Left cardiac atrium (tissue), 4 donors: ENCODE results near the gene GAR1. TPM values are rescaled to one million over a fixed set of nuclear protein-coding genes. Genes with fewer than 3 reads are reported as not detected.
A peak's percentile ranks its signal among the peaks of the same experiment; 100 is the strongest.
"Not testable (repeated sequence)": the region's sequence is repeated elsewhere in the genome, so short reads cannot be mapped to it uniquely, and the experiment has no call there.

ENCODE experiments used
- ATAC-seq, 2 donors: fragments of 200-7000 bp; cut with Tn5 transposase; one replicate each; pipeline ENCODE4 v1.9.1; 2020; ENCODE audit warnings: mild to moderate bottlenecking in 2 of 2, moderate library complexity in 2 of 2
- DNase-seq: peaks from one replicate; pipeline ENCODE4 v3.0.0-alpha.2; 2020
- intact Hi-C, 2 donors: fragments of 100-400 bp; cut with DNase I; formaldehyde crosslinking; loops; one replicate each; pipeline versions ENCODE4 v1.14.1 to v1.15.1; 2022 to 2023
- long read RNA-seq: library from polyadenylated mRNA; unstranded; transcript quantifications from one replicate; pipeline ENCODE4 v2.0.0, GENCODE V29; 2021
- total RNA-seq, 2 donors: library from RNA; stranded (reverse); fragmentation: NEBNext Ultra II Directional; extraction: Animal tissue kit (Norgen Biotek cat#: 25700); gene quantifications; one replicate each; pipeline ENCODE4 v1.2.1, GENCODE V29; 2021
- donor health status: DM: no; HTN: yes; CAD: no.
- donor health status: DM: no; HTN: yes; CAD: no; lungs with severe emphysema.
- donor health status: DM: yes; HTN: yes; CAD: no.
- donor health status: Dilated cardiomyopathy.

Gene GAR1
- 10 to 100 TPM in 1 of 2 donors, 1 to 10 TPM in 1; 9.6 to 12.0 TPM for total RNA-seq
- long read RNA-seq, partial matches to known transcripts: 1 of 3 reads
- long read RNA-seq, other reads (novel, unspliced or antisense): 1 of 3 reads

DNA sequence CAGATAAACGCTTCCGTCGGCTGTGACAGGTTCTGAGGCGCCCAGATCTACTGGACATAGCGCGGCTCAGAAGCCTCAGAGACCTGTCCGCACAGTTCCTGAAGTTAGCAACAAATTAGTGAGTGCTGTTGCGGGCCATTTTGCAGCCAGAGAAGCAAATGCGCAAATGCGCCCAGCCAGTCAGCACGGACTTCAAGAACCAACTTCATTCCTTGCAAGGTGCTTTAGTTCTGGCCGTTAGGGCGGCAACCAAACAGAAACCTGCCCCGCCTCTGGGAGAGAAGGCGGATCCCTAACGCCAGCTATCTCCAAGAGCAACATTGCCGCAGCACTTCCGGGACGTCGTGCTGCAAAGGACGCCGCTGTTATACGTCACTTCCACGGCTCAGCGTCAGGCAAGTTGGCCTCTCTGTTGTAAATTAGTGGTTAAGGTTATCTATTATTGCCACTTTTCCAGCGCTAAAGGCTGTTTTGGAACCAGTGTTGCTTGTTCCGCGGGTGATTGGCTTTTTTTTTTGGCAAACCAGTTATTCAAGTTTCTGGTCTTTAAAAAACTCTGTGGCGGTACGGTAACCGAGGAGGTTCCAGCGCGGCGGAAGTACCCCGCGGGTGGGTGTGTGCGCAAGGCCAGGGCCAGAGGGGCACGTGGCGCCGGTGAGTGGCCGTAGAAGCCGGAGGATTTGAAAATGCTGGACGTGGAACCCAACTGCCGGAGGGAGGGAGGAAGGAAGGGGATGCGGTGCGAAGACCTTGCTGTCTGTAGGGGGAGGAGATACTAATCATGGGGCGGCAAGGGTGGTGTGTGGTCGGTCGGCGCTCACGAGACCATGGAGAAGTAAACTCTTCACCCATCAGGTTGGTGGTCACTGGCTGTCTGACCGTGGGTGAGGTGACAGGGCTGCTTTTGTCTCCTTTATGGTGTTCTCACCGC, at the start of gene GAR1:
TSS of gene GAR1 (plus strand) at position 612 of the 931 bp plus-strand sequence. CDS start 403 bp downstream, outside the sequence.
- peak; percentile 93 for DNase-seq
- peak; percentile 99 to 100 for ATAC-seq
- intact Hi-C loops: loop anchor here in 1 of 2 donors (5.0 to 10.0 kb wide), 2 partner anchors 111 to 393 kb away; partner anchors contain the start of gene CASP6

DNA sequence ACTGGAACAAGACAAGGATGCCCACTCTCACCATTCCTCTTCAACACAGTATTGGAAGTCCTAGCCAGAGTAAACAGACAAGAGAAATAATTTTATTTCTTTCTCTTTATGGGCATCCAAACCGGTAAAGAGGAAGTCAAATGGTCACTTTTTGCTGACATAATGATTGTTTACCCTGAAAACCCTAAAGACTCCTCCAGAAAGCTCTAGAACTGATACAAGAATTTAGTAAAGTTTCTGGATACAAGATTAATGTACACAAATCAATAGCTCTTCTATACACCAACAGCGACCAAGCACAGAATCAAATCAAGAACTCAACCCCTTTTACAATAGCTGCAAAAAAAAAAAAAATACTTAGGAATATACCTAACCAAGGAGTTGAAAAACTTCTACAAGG, 33.5 kb upstream of the GAR1 start:
- not testable (repeated sequence) for ATAC-seq, DNase-seq

DNA sequence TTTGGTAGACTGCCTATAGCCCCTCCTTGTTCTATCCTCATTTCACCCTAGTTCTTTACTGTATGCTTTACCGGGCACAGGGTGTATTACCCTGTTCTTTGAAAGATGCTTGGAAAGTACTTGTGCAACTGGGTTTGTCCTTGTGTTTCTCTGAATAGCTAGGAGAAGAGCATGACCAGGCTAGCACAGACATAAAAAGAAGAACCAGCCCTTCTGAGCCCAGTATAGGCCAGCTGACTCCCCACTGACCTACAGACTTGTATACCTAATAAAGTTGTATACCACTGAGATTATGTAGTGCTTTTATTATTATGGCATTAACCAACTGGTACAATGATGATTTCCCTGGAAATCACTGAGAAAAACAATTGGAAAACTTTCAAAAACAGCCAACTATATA, 28.7 kb upstream of the GAR1 start:
- no peak for ATAC-seq
- intact Hi-C loops: no loop called here

More for the DNA sequence above, 33.5 kb upstream of the GAR1 start:
- intact Hi-C loops: not testable (repeated sequence)

DNA sequence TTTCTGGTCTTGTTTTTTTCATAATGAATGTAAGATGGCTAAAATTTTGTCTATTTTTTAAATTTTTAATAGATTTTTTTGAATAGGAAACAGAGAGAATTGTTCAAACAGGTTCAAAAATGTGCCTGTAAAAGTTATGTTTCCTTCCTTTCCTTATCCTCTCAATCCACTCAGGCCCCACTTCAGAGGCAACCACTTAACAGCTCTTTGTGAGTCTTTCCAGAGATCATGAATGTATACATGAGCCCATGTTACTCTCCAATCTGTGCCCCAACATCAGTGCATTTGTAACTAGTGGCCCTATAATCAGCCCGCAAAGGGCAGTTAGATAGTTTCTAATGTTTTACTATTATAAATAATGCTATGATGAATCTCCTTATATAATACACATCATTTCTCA, 27.8 kb upstream of the GAR1 start:
- intact Hi-C loops: no loop called here
- no peak for ATAC-seq
- DNase-seq: no peak

More for the DNA sequence above, 28.7 kb upstream of the GAR1 start:
- DNase-seq: no peak

DNA sequence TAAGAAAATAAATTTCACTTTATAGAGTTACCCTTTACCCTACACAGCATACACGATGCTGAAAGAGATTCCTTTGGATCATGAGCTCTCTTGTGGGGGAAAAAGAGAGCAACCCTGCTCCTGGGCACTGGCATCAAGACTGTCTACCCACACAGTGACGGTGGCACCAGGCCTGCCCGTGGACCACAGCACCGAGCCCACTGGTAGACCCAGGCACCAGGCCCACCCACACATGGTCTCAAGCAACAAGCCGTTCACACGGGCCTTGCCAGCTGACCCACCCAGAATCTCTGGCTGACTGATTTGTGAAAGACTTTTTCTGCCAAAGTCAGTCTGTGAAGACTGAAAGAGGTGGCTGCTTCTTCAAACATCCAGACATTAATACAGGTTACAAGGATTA, 20.5 kb upstream of the GAR1 start:
- intact Hi-C loops: no loop called here
- DNase-seq (no peak), ATAC-seq (no peak)

DNA sequence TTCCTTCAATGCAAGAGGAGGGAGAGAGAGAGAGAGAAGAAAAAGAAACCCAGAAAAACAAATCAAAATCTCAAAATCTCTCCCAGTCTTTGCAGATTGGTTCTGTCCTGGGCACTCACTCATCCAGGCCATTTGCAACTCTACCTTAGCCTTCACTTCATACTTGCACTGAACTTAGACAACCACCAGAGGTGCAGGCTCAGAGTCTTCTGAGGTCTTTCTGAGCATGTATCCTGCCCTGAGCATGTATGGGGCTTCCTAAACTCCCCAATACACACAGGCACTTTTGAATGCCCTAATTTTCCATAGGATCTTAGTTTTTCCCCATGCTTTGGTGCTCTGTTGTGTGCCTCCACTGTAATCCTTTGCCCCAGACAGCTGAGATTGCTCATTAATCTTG, 16.7 kb upstream of the GAR1 start:
- intact Hi-C loops: no loop called here
- no peak for DNase-seq
- ATAC-seq: no peak

DNA sequence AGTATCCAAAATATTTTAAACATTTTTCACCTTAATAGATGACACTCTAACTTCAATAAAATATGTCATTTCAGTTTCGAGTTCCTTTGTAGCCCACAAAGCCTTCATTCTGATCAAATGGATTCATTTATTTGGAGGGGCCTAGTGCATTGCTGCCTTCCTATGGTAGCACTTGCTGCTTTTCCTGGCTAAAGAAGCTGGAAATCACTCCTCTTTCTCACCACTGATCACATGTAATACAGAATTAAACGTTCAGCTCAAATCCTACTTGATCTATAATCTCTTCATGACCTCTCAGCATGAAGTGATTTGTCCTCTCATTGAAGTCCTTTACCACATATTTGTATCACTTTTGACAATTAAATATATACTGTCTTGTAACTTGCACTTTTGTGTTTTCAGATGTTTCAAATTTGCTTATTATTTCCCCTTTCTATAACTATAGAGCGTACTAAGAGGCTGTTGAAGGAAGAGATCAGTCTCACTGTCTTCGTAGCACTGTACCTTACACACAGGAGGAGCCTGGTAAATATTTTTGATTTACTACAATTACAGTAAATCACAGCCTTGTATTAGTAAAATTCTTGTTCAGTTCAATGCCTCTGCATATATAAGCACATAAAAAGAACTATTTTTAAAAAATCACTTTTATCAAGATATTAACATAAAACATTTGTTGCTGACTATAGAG, 14.3 kb upstream of the GAR1 start:
- DNase-seq (no peak), ATAC-seq (peak in 1 of 2 donors; percentile 49)
- intact Hi-C loops: no loop called here

DNA sequence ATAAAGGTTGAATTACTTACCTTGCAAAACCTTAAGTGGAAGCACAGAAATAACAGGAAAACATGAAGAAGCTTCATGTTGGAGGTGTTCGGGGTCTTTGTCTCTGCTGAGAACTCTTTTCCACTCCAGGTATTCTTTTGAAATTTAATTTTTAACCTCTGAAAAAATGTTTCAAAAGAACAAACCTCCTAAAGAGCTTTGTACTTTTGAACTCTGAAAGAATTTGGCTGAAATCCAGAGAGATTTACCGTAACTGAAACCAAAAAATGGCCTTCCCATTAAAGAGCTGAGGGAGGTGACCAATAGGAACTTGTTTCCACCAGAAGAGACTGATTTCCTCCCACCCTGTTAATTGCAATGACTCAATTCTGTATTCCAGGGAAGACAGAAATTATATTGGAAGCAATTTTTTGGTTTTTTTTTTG, 13.7 kb upstream of the GAR1 start, which contains the start of gene CFI:
TSS of gene CFI (minus strand) at position 105 of the 425 bp plus-strand sequence. CDS start at position 77, 28 bp downstream.
- intact Hi-C loops: no loop called here
- ATAC-seq (peak in 1 of 2 donors; percentile 87), DNase-seq (no peak)

DNA sequence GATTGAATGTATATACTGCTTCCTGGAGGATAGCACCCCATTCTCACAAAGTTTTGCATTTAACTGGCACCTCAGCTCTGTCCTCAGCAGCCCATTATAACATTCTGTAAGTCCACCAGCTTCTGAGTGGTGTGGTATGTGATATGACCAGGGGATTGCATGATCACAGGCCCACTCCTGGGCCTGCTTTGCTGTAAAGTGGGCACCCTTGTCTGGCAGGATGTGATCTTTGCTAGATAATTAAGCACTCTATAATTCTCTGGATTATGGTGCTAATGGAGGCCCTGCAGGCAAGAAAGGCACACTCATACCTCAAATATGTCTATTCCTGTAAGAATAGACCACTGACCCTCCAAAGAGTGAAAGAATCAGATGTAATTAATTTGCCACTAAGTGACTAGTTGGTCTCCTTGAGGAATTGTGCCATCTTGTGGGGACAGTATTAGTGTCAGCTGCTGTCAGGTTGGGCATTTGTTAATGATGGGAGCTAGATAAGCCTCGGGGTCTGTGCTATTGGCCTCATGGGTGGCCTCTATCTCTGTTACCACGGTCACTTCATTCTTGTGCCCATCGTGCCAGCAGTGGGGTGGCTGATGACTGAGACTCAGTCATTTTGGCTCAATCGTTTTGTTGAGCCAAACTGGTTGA, 11.5 kb upstream of the GAR1 start:
- intact Hi-C loops: no loop called here
- no peak for DNase-seq
- peak in 1 of 2 donors; percentile 41 for ATAC-seq

DNA sequence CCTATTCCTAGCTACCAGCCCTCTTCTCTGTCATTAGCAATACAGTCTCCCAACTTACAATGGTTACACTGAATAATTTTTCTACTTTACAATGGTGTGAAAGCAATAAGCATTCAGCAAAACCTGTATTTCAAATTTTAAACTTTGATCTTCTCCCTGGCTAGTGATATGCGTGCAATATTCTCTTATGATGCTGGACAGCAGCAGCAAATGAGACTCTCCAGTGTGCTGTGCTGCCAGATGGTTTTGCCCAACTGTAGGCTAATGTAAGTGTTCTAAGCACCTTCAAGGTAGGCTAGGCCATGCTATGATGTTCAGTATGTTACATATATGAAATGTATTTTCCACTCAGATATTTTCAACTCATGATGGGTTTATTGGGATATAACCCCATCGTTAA, 5.9 kb upstream of the GAR1 start:
- DNase-seq: no peak
- intact Hi-C loops: loop anchor here in 1 of 2 donors (10.0 kb wide), 1 partner anchor 105 kb away; the partner anchor contains the start of gene CASP6
- ATAC-seq: no peak

DNA sequence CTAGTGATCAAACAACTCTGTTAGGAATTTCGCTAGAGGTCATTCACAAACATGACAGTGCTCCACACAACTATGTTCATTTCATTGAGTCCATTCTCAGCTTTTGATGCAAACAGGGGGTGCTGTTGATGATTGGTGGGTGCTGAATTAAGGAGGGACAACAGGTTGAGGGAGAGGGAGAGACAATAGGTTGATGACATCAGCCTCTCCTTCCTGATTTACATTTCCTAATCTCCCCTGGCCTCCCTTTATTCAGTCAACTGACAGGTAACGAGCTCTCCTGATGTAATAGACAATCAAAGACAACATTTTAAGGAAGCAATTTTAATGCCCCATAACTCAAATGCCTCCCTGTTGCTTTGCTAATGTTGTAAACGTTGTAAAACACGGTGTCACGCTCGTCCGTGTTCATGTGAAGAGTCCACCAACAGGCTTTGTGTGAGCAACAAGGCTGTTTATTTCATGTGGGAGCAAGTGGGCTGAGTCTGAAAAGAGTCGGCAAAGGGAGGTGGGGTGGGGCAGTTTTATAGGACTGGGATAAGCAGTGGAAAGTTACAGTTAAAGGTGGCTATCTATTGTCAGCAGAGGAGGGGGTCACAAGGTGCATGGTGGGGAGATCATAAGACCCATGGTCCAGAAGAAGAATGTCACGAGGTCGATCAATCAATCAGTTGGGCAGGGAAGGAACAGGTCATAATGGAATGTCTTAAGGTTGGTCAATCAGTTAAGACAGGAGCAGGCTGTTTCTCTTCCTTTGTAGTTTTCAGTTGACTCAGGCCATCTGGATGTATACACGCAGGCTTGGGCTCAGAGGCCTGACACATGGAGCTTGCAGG, 4.8 kb upstream of the GAR1 start:
- intact Hi-C loops: loop anchor here in 1 of 2 donors (10.0 kb wide), 1 partner anchor 106 kb away; the partner anchor contains the start of gene CASP6
- no peak for ATAC-seq
- no peak for DNase-seq

DNA sequence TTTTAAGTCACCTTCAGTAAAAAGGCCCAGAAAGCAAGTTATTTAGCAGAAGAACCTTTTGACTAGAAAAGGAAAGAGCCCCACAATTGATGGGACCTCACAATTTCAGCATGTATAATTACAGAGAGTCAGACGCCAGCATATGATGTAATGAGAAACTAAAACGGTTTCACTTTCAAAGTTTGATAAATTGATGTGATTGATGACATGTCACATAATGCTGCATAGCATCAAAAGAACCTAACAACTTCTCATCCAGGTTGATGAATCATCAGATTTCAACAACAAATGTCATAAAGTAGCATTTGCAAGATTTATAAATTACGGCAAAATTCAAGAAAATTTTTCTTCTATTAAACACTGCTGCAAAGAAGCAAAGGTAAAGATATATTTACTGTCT, 3.9 kb upstream of the GAR1 start:
- DNase-seq: no peak
- ATAC-seq: no peak
- intact Hi-C loops: loop anchor here in 1 of 2 donors (10.0 kb wide), 1 partner anchor 107 kb away; the partner anchor contains the start of gene CASP6

DNA sequence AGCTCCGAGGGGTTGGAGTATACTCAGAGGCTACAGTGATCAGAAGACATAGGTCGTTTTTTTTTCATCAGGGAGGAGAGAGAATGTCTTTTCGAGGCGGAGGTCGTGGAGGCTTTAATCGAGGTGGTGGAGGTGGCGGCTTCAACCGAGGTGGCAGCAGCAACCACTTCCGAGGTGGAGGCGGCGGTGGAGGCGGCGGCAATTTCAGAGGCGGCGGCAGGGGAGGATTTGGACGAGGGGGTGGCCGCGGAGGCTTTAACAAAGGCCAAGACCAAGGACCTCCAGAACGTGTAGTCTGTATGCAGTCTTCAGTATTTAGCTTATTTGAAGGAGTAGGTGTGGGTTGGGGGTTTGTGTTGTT, 500 bp downstream of the GAR1 start:
- peak in 1 of 2 donors; percentile 9 for ATAC-seq
- no peak for DNase-seq
- intact Hi-C loops: loop anchor here in 1 of 2 donors (5.0 to 10.0 kb wide), 2 partner anchors 111 to 394 kb away; partner anchors contain the start of gene CASP6

DNA sequence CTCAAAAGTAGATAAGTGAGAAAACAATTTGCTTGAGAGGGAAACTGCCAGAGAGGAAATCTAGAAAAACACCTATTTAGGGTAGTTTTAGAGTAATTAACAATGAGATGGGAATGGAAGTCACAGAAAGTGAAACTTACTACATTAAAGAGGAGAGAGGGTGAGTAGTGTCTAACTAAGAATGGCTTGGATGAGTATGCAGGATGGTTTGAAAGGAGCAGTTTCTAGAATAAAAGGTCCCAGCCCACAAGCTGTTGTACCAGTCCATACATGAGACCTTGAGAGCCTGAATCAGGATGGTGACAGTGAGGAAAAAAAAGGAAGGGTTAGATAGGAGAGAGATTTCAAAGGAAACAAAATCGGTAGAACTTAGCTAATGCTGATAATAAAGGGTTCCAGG, 1.3 kb downstream of the GAR1 start:
- intact Hi-C loops: loop anchor here in 1 of 2 donors (5.0 to 10.0 kb wide), 2 partner anchors 112 to 395 kb away; partner anchors contain the start of gene CASP6
- DNase-seq (no peak), ATAC-seq (no peak)

DNA sequence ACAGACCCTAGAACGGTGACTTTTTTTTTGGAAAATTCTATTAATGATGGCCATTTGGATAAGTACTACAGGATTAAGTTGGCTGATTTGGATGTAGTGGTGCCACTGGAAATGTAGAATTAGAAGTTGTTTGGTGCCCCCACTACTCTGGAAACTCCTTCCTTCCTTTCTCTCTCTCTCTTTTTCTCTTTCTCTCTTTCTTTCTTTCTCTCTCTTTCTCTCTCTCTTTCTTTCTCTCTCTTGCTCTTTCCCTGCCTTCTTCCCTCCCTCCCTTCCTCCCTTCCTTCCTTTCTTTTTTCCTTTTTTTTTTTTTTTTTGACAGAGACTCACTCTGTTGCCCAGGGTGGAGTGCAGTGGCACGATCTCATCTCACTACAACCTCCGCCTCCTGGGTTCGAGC, 2.7 kb downstream of the GAR1 start:
- intact Hi-C loops: loop anchor here in 1 of 2 donors (5.0 to 10.0 kb wide), 2 partner anchors 113 to 396 kb away; partner anchors contain the start of gene CASP6
- DNase-seq (no peak), ATAC-seq (no peak)

DNA sequence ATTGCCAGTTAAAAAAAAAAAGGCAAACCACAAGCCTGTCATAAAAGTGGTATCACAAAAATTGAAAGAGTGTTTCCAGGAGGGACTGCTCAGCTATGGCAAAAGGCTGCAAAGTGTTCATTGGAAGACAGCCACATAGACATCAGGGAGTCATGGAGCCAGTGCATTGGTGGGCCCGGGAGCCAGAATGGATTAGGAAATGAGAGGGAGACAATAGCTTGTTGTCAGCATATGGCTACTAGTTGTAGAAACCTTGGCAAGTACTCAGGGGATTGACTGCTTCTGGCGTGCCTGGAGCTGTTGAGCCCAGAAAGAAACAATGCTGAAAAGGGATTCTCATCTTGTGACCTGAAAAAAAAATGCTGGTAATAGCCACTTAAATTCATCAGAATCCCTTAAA, 5.0 kb downstream of the GAR1 start:
- intact Hi-C loops: loop anchor here in 1 of 2 donors (10.0 kb wide), 1 partner anchor 154 kb away; no protein-coding TSS in a partner anchor
- no peak for DNase-seq
- ATAC-seq: no peak

DNA sequence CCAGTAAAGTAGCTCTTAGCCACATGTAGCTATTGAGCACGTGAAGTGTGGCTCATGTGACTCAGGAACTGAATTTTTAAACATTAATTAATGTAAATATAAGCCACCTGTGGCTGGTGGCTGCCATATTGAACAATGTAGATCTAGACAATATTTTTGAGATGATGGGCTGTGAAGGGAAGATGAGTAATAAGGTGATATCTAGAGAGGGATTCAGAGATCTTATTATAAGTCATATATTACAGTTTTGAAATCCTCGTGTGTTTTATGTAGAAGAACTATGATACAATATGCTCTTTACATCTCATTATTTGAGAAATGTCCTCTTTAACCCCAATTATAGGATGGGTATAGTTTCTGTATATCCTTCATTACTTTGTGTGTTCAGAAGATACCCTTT, 5.6 kb downstream of the GAR1 start:
- ATAC-seq (no peak), DNase-seq (no peak)
- intact Hi-C loops: loop anchor here in 1 of 2 donors (10.0 kb wide), 1 partner anchor 154 kb away; no protein-coding TSS in a partner anchor

DNA sequence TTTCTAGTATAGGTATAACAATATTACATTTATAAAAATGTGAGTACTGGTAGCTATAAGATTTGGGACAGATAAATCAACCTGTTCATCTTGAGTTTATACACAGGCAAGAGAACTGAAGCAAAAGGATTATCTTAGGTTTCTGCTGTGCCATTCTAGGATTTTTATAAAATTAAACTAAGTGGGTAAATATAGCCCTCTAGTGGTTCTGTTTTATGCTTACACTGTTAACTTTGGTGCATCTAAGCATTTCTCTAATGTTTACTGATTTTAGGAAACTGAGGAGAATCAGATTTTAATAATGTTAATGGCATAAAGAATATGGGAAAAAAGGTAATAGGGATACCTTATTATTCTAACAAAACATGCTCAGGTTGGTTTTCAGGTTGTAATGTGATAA, 11.2 kb downstream of the GAR1 start:
- peak in 1 of 2 donors; percentile 42 for ATAC-seq
- intact Hi-C loops: loop anchor here (5.0 to 10.0 kb wide), 2 partner anchors 148 to 404 kb away; no protein-coding TSS in a partner anchor
- no peak for DNase-seq
